UCSD-AML1 (cell line): ENCODE data around the gene HSP90AA1.

Experiments
- DNase-seq: peaks from one replicate; lab custom pipeline; 2025; ENCODE audit not compliant: unreplicated experiment; lab: John Stamatoyannopoulos, UW

HSP90AA1 gene

GRCh38 chr14:102043251-102044025 is 43.4 kb downstream of the HSP90AA1 start:
- no peak for DNase-seq

GRCh38 chr14:102042699-102043098 is 44.1 kb downstream of the HSP90AA1 start:
- no peak for DNase-seq

- DNase-seq, result no peak
Measured at GRCh38 chr14:102040153-102040552, 46.7 kb downstream of the HSP90AA1 start.

DNA sequence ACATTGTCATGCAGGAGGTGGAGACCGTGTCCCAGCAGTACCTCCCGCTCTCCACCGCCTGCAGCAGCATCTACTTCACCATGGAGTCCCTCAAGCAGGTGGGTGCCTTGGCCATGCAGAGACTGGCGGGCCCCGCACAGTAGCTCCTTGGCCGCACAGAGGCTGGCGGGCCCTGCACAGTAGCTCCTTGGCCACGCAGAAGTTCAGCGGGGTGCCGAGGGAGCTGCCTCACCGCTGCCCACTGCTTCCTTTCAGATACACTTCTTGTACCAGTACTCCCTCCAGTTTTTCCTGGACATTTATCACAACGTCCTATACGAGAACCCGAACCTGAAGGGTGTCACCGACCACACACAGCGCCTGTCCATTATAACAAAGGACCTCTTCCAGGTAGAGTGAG is 47.7 kb downstream of the HSP90AA1 start:
- no peak for DNase-seq

- no peak for DNase-seq
Measured at GRCh38 chr14:102037686-102038085, 49.2 kb downstream of the HSP90AA1 start.

DNA sequence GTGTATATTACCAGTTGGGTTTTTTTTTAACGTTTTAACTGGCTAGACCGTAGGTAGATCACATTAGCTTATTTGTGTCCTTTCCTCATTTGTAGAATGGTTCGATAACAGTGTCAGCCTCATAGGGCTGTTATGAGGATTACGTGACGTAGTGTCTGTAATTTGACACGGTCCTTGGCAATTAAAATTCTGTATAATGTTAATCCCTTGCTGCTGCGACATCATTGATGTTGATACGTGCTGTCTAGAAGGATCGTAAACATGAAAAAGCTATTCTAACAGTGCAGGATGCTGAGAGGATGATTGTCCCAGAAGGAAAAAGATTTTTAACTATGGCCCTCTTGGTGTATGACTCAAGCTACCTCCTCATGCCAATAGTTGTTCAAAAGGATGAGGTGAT is 50.9 kb downstream of the HSP90AA1 start:
- DNase-seq, result no peak

GRCh38 chr14:102034301-102034700 is 52.5 kb downstream of the HSP90AA1 start:
- no peak for DNase-seq

DNA sequence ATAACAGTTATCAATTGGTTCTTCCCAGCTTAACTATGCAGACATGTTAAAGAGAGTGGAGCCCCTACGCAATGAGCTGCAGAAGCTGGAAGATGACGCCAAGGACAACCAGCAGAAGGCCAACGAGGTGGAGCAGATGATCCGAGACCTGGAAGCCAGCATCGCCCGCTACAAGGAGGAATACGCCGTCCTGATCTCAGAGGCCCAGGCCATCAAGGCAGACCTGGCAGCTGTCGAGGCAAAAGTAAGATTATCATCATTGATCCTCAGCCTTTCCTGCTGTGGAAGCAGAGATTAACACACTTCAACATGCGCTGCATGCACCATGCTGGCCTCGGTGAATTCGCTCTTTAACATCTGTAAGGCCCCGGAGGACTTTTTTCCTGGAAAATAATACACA is 53.6 kb downstream of the HSP90AA1 start:
- DNase-seq, result no peak
